Astrocyte of the cerebellum (primary cell): ENCODE results near the gene AAK1.

Source experiments
- DNase-seq: peaks from one replicate; pipeline ENCODE4 v3.0.0-alpha.2; 2011; ENCODE audit warnings: low read depth
- H3K4me3 ChIP-seq: 2 replicates; pipeline ENCODE4 v1.5.1; 2011; ENCODE audit warnings: mild to moderate bottlenecking, low read depth, low read length, moderate library complexity
- in situ Hi-C: cut with HindIII; loops from 2 replicates; pipeline ENCODE4 v1.10.0; 2017; ENCODE audit warnings: low sequenced_read_pairs
- TF ChIP-seq, protein P1 (sequence below): IDR thresholded peaks from 2 replicates; pipeline ENCODE4 v1.5.1; 2012; ENCODE audit warnings: low read length, low read depth, moderate library complexity, mild to moderate bottlenecking; ENCODE audit errors: missing control alignments

AAK1 gene

DNA sequence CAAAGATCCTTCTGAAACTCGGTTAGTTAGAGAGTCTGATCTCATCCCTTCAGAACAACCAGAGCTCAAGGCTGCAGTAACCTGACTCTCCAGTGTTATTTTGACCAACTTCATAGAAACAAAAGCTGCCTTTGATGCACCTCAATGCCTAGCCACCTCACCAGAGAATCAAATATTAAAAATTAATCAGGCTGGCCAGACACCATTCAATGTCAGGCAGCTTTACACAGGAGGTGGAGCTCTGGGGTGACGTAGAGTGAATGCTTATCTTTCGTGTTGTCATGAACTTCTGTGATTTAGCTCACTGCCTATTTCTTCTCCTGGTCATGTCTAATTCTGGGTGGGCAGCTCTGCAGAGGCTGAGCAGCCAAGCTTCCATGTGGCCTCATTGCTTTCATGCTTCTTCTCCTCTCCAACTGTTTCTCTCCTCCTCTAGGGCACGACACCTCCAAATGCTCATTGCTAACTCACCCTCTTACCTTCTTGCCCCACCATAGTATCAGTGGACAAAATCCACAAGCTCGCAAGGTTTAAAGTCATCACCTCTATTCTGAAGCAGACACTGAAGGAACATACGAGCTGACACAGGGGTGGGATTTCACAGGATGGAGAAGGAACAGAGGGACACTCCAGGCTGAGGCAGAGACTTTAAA is 39.4 kb downstream of the AAK1 start:
- no peak overlapping the region for H3K4me3 ChIP-seq
- TF ChIP-seq, protein P1, sequence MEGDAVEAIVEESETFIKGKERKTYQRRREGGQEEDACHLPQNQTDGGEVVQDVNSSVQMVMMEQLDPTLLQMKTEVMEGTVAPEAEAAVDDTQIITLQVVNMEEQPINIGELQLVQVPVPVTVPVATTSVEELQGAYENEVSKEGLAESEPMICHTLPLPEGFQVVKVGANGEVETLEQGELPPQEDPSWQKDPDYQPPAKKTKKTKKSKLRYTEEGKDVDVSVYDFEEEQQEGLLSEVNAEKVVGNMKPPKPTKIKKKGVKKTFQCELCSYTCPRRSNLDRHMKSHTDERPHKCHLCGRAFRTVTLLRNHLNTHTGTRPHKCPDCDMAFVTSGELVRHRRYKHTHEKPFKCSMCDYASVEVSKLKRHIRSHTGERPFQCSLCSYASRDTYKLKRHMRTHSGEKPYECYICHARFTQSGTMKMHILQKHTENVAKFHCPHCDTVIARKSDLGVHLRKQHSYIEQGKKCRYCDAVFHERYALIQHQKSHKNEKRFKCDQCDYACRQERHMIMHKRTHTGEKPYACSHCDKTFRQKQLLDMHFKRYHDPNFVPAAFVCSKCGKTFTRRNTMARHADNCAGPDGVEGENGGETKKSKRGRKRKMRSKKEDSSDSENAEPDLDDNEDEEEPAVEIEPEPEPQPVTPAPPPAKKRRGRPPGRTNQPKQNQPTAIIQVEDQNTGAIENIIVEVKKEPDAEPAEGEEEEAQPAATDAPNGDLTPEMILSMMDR: no peak
- DNase-seq: no peak
- in situ Hi-C loops: no loop called here

DNA sequence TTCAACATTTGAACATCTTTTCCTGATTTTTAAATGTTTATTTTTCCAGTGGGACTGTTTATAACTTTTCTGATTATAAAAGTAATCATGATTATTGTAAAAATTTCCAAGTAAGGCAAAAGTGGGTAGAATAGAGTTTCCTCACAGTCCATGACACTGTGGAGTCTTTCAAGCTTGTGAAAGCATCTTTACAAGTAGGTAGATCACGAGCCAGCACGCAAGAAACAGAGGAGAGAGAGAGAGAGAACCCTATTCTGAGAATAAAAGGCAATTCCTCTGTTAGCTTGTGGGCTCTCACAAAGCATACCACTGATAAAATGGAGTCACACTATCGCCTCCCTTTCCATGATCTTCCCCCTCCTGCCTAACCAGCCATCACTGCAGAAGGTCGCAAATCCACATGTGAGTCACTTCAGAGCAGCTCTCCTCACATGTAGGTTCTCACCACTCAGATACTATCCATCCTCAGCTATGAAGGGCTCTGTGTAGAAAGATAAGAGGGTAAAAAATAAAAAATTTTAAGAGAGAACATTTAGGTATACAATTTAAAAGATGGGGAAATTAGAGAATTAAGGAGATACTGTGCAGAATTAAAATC is 40.3 kb downstream of the AAK1 start:
- in situ Hi-C loops: no loop called here
- TF ChIP-seq, protein P1: no peak
- DNase-seq: no peak
- no peak overlapping the region for H3K4me3 ChIP-seq

DNA sequence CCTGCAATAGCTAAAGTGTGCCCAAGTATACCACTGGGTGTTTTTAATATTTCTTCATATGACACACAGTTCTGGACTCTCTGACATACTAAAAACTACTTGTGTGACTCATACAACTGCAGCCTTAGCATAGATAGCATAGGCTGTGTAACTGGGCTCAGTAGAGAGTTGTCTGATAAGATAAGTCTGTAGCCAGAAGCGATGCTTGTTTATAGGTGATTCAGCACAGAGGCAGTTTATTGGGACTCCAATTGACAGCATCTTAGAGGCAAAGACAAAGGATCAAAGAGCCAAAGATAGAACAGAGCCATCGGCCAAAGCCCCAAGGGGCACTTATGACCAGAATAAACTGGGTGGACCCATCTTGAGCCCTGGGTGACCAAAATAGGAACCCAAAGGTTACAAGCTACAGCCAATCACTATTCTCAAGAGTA is 42.3 kb downstream of the AAK1 start:
- no peak overlapping the region for H3K4me3 ChIP-seq
- TF ChIP-seq, protein P1: no peak
- DNase-seq: no peak
- in situ Hi-C loops: no loop called here

DNA sequence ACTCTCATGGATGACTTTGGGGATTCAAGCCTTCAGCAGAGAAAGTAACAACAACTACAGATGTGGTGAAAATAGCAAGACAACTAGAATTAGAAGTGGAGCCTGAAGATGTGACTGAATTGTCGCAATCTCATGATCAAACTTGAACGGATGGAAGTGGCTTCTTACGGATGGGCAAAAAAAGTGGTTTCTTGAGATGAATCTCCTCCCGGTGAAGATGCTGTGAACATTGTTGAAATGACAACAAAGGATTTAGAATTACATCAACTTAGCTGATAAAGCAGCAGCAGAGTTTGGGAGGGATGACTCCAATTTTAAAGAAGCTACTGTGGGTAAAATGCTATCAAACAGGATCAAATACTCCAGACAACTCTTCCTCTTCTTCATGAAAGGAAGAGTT is 43.1 kb downstream of the AAK1 start:
- TF ChIP-seq, protein P1: no peak
- in situ Hi-C loops: no loop called here
- no peak for DNase-seq
- no peak overlapping the region for H3K4me3 ChIP-seq

DNA sequence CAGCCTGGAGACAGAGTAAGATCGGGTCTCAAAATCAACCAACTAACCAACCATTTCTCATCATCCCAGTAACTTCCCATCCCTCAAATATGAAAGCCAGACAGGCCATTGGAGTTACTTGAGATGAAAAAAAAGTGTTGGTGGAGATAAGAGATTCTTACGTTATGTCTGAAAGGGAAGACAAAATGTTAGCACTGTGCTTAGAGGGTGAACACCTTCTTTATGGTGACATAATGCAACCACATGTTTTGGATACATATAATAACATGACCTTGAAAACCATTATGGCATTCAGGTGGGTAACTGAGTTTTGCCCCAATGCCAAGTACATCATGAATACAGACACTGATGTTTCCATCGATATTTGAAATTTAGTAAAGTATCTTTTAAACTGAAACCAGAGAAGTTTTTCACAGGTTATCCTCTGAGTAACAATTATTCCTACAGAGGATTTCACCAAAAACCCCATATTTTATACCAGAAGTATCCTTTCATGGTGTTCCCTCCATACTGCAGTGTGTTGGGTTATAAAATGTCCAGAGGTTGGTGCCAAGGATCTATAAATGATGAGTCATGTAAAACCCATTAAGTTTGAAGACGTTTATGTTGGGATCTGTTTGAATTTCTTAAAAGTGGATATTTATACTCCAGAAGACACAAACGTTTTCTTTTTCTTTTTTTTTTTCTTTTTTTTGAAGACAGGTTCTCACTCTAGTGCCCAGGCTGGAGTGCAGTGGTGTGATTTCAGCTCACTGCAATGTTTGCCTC is 45.5 kb downstream of the AAK1 start:
- DNase-seq: no peak
- in situ Hi-C loops: no loop called here
- H3K4me3 ChIP-seq: no peak overlapping the region
- TF ChIP-seq, protein P1: no peak

DNA sequence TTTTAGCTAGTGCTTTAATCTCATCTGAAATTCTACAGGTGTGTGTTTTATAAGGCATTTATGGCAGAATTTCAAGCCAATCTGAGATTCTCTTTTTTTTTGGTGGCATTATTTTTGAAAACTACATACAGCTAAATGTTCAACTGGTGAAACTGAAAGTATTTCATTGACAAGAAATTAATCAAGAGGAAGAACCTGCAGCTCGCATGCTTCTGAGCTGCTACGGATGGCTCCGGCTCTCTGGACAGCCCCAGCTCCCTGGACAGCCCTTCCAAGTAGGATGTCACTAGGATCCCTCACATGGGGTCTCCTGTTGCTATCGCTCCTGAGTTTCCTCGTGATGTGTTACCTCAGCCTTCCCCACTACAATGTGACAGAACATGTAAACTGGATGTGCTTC is 46.4 kb downstream of the AAK1 start:
- TF ChIP-seq, protein P1: no peak
- in situ Hi-C loops: no loop called here
- no peak overlapping the region for H3K4me3 ChIP-seq
- DNase-seq: no peak
